CD14-positive monocyte (primary cell): Measurements from ENCODE around the gene NPR3. TPM values are rescaled to one million over a fixed set of nuclear protein-coding genes. Genes with fewer than 3 reads are reported as not detected.

Experiments
- DNase-seq, 3 donors: peaks; one replicate each; pipeline ENCODE4 v3.0.0-alpha.2; 2011 to 2022
- H2AFZ ChIP-seq: 2 replicates; pipeline ENCODE4 v1.6.0; 2012; ENCODE audit warnings: mild to moderate bottlenecking, low read depth, low read length, inconsistent platforms; ENCODE audit not compliant: insufficient read depth, poor library complexity, severe bottlenecking
- H3K27ac ChIP-seq, 2 donors: 1 replicate in 1 of 2; 2 replicates in 1 of 2; pipeline ENCODE4 v1.5.1; 2012 to 2013; ENCODE audit warnings: low read length in 2 of 2, control low read depth in 1 of 2, inconsistent platforms in 1 of 2, low read depth in 1 of 2, mild to moderate bottlenecking in 1 of 2
- H3K27me3 ChIP-seq, 2 donors: one replicate each; pipeline versions ENCODE4 v1.6.0 to v1.6.1; 2011 to 2013; ENCODE audit warnings: low read length in 2 of 2; ENCODE audit not compliant: control insufficient read depth in 2 of 2, insufficient read depth in 2 of 2
- H3K36me3 ChIP-seq, 2 donors: replicated peaks in 1 of 2; 1 replicate in 1 of 2; 2 replicates in 1 of 2; pipeline versions ENCODE4 v1.5.1 to v1.6.1; 2012 to 2013; ENCODE audit warnings: low read length in 2 of 2, control low read depth in 1 of 2, inconsistent platforms in 1 of 2, mild to moderate bottlenecking in 1 of 2; ENCODE audit not compliant: insufficient read depth in 2 of 2, control insufficient read depth in 1 of 2
- H3K4me1 ChIP-seq, 2 donors: 1 replicate in 1 of 2; 2 replicates in 1 of 2; pipeline versions ENCODE4 v1.5.1 to v1.6.1; 2012 to 2013; ENCODE audit warnings: low read length in 2 of 2, control low read depth in 1 of 2, inconsistent platforms in 1 of 2, mild to moderate bottlenecking in 1 of 2, moderate library complexity in 1 of 2; ENCODE audit not compliant: insufficient read depth in 2 of 2, control insufficient read depth in 1 of 2
- H3K4me2 ChIP-seq: replicated peaks from 2 replicates; pipeline ENCODE3; 2012; ENCODE audit warnings: low read length, moderate library complexity, mild to moderate bottlenecking; ENCODE audit not compliant: poor library complexity, severe bottlenecking; ENCODE audit errors: extremely low read depth
- H3K4me3 ChIP-seq, 3 experiments: fragments of 200-600 bp in 1 of 3; sonication (generic) in 1 of 3; replicated peaks in 1 of 3; 1 replicate in 2 of 3; 2 replicates in 1 of 3; pipeline ENCODE4 v1.5.1; 2011 to 2013; ENCODE audit warnings: low read length in 3 of 3, mild to moderate bottlenecking in 3 of 3, control low read depth in 2 of 3, low read depth in 2 of 3, inconsistent platforms in 1 of 3, moderate library complexity in 1 of 3
- H3K79me2 ChIP-seq: 2 replicates; pipeline ENCODE4 v1.6.0; 2012; ENCODE audit warnings: mild to moderate bottlenecking, control low read depth, inconsistent platforms, low read length, moderate library complexity; ENCODE audit not compliant: insufficient read depth
- H3K9ac ChIP-seq: 2 replicates; pipeline ENCODE4 v1.6.0; 2017; ENCODE audit warnings: low read length, mild to moderate bottlenecking; ENCODE audit not compliant: insufficient read depth, poor library complexity, severe bottlenecking
- H3K9me3 ChIP-seq, 2 donors: replicated peaks in 1 of 2; 1 replicate in 1 of 2; 2 replicates in 1 of 2; pipeline versions ENCODE4 v1.5.1 to v1.6.1; 2012 to 2013; ENCODE audit warnings: low read length in 2 of 2, control low read depth in 1 of 2; ENCODE audit not compliant: control insufficient read depth in 1 of 2, insufficient read depth in 1 of 2
- H4K20me1 ChIP-seq: 2 replicates; pipeline ENCODE4 v1.6.0; 2012; ENCODE audit warnings: mild to moderate bottlenecking, low read length, control low read depth, moderate library complexity; ENCODE audit not compliant: insufficient read depth
- H3K27ac Mint-ChIP-seq, 7 donors: one replicate each; pipeline ENCODE4 v1.8.0; 2020; ENCODE audit warnings: mild to moderate bottlenecking in 7 of 7, mixed read lengths in 7 of 7, moderate library complexity in 6 of 7, inconsistent platforms in 2 of 7
- H3K27me3 Mint-ChIP-seq, 3 donors: one replicate each; pipeline ENCODE4 v1.8.0; 2021 to 2022; ENCODE audit warnings: low read depth in 3 of 3, mild to moderate bottlenecking in 3 of 3, mixed read lengths in 3 of 3, moderate library complexity in 3 of 3, inconsistent platforms in 1 of 3
- H3K36me3 Mint-ChIP-seq, 2 donors: one replicate each; pipeline ENCODE4 v1.8.0; 2020; ENCODE audit warnings: mixed read lengths in 2 of 2, inconsistent platforms in 1 of 2, mild to moderate bottlenecking in 1 of 2
- H3K4me1 Mint-ChIP-seq: one replicate; pipeline ENCODE4 v1.8.0; 2020; ENCODE audit warnings: mild to moderate bottlenecking, mixed read lengths
- H3K4me3 Mint-ChIP-seq, 2 donors: one replicate each; pipeline ENCODE4 v1.8.0; 2020; ENCODE audit warnings: mild to moderate bottlenecking in 2 of 2, mixed read lengths in 2 of 2, moderate library complexity in 1 of 2
- H3K9me3 Mint-ChIP-seq, 7 donors: one replicate each; pipeline ENCODE4 v1.8.0; 2020 to 2022; ENCODE audit warnings: mixed read lengths in 7 of 7, mild to moderate bottlenecking in 6 of 7, moderate library complexity in 6 of 7, inconsistent platforms in 2 of 7
- CTCF ChIP-seq: fragments of 200-600 bp; IDR thresholded peaks from one replicate; pipeline ENCODE4 v1.8.0; 2022; ENCODE audit warnings: antibody characterized with exemption, mild to moderate bottlenecking
- WGBS: methylation state at CpG from one replicate; pipeline ENCODE4 v1.1.5; 2013; ENCODE audit warnings: missing lambda C conversion rate; ENCODE audit not compliant: insufficient coverage; 5-methylcytosine and 5-hydroxymethylcytosine counted together
- intact Hi-C, 2 donors: fragments of 100-400 bp; cut with micrococcal nuclease; formaldehyde crosslinking; loops; one replicate each; pipeline versions ENCODE4 v1.15.0 to v1.15.1; 2023
- polyA plus RNA-seq, 3 donors: library from polyadenylated mRNA; depleted of rRNA in 1 of 3; unstranded in 2 of 3; stranded (reverse) in 1 of 3; fragments of 300-500 nt in 2 of 3; fragments of >200 nt in 1 of 3; fragmentation: Illumina TruSeq in 2 of 3; gene quantifications; 1 replicate in 2 of 3; 2 replicates in 1 of 3; pipeline ENCODE4 v1.2.3, GENCODE V29; 2012 to 2021

Gene NPR3
- polyA plus RNA-seq, 3 donors, result not detected

GRCh38 chr5:32791536-32792243, 80.6 kb downstream of the NPR3 start:
- DNase-seq, result no peak
- Histone ChIP-seq H3K9ac (no peak overlapping the region), H3K27me3 (no peaks in the 10 kb centered on the region), H3K27ac (no peak overlapping the region), H3K4me2 (no peak overlapping the region), H3K9me3 (no peaks in the 10 kb centered on the region), H3K79me2 (no peaks in the 10 kb centered on the region), H3K4me1 (no peaks in the 10 kb centered on the region), H2AFZ (no peak overlapping the region), H3K4me3 (no peak overlapping the region), H3K36me3 (no peaks in the 10 kb centered on the region), H4K20me1 (no peaks in the 10 kb centered on the region)
- 92% methylated on average over 2 of the region's 9 CpGs for WGBS
- Mint-ChIP-seq H3K4me3 (no peak overlapping the region), H3K27me3 (no peaks in the 10 kb centered on the region), H3K4me1 (no peaks in the 10 kb centered on the region), H3K9me3 (peaks cover 0 to 4% (median 0%) of the 10 kb centered on the region in 7 donors), H3K36me3 (no peaks in the 10 kb centered on the region), H3K27ac (no peak overlapping the region)
- intact Hi-C loops, result no loop called here
- TF ChIP-seq CTCF, result no peak

GRCh38 chr5:32794086-32794485, 83.0 kb downstream of the NPR3 start:
- H3K4me3 ChIP-seq, result no peak overlapping the region
- H3K79me2 ChIP-seq, result no peaks in the 10 kb centered on the region
- Mint-ChIP-seq H3K9me3 (peaks cover 0 to 5% (median 0%) of the 10 kb centered on the region in 7 donors), H3K27ac (no peak overlapping the region), H3K4me3 (no peak overlapping the region), H3K27me3 (no peaks in the 10 kb centered on the region), H3K36me3 (no peaks in the 10 kb centered on the region), H3K4me1 (no peaks in the 10 kb centered on the region)
- DNase-seq, result no peak
- H3K36me3 ChIP-seq, result no peaks in the 10 kb centered on the region
- H3K4me2 ChIP-seq, result no peak overlapping the region
- H2AFZ ChIP-seq, result no peak overlapping the region
- H3K4me1 ChIP-seq, result no peaks in the 10 kb centered on the region
- H3K9me3 ChIP-seq, result no peaks in the 10 kb centered on the region
- intact Hi-C loops, result no loop called here
- no peaks in the 10 kb centered on the region for H3K27me3 ChIP-seq
- H3K27ac ChIP-seq, result no peak overlapping the region
- no peaks in the 10 kb centered on the region for H4K20me1 ChIP-seq
- no peak for TF ChIP-seq CTCF
- H3K9ac ChIP-seq, result no peak overlapping the region
- WGBS, result no CpG with 5 or more reads among the region's 1 CpG
